22Rv1 (cell line): ENCODE data around the gene EQTN.

Experiments
- CTCF ChIP-seq: fragments of 450-650 bp; IDR thresholded peaks from 2 replicates; pipeline ENCODE4 v1.5.1; 2017; ENCODE audit warnings: mild to moderate bottlenecking
- ZFX ChIP-seq: fragments of 450-650 bp; IDR thresholded peaks from 2 replicates; pipeline ENCODE4 v1.6.1; 2017; ENCODE audit warnings: antibody characterized with exemption, borderline replicate concordance

- TF ChIP-seq CTCF = no peak
- no peak for TF ChIP-seq ZFX
Measured at GRCh38 chr9:27303219-27303618, 6.3 kb upstream of the EQTN start.
